ENCODE data around the gene RAB2B.

Gene RAB2B

GRCh38 chr14:21505012-21505553, 28.3 kb upstream of the RAB2B start:
- TF ChIP-seq, protein P1, sequence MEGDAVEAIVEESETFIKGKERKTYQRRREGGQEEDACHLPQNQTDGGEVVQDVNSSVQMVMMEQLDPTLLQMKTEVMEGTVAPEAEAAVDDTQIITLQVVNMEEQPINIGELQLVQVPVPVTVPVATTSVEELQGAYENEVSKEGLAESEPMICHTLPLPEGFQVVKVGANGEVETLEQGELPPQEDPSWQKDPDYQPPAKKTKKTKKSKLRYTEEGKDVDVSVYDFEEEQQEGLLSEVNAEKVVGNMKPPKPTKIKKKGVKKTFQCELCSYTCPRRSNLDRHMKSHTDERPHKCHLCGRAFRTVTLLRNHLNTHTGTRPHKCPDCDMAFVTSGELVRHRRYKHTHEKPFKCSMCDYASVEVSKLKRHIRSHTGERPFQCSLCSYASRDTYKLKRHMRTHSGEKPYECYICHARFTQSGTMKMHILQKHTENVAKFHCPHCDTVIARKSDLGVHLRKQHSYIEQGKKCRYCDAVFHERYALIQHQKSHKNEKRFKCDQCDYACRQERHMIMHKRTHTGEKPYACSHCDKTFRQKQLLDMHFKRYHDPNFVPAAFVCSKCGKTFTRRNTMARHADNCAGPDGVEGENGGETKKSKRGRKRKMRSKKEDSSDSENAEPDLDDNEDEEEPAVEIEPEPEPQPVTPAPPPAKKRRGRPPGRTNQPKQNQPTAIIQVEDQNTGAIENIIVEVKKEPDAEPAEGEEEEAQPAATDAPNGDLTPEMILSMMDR (IDR thresholded peaks at IDR 0.05; ENCODE audit: insufficient read depth, low read depth, low read length, missing control alignments) = no peak
- no peak overlapping the region for H3K4me3 ChIP-seq (ENCODE audit: low read length)
- DNase-seq (ENCODE audit: low read depth) = no peak

DNA sequence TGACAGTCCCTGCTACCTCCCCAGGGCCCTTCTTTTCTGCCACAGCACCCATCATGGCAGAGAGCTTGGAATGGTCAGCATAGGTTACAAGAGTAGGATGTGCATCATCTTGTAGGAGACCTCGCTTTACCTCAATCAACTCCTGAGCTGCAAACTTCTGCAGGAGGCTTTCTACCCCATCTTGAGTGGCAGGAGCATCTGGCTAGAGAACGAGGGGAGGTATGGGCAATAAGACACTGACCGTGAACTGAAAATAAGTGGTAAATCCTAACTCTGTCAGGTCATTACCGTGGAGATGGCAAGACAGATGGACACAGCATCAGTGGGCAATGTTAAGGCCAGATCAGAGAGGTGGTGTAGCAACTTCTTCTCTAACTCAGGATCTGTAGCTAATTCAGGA, 26.6 kb upstream of the RAB2B start:
- DNase-seq (ENCODE audit: low read depth) = no peak
- no peak overlapping the region for H3K4me3 ChIP-seq (ENCODE audit: low read length)
- TF ChIP-seq, protein P1 (IDR thresholded peaks at IDR 0.05; ENCODE audit: insufficient read depth, low read depth, low read length, missing control alignments) = no peak

DNA sequence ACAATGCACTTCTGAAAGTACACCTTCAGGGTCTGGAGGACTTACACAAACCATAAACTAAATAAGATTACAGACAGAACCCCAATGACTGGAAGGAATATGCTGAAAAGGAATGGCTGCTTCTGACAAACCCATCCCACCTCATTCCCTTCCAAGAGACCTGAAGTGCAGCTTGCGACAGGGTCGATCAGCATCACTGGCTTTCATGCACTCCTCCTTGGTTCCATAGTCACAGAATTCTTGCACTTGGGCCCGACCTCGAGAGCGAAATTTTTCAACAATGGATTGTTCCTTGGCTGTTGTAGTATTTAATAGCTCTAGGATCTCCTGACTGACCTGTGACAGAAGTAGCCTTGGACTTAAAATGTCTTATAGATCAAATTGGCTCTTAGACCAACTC, 24.8 kb upstream of the RAB2B start:
- TF ChIP-seq, protein P1 (IDR thresholded peaks at IDR 0.05; ENCODE audit: insufficient read depth, low read depth, low read length, missing control alignments) = no peak
- DNase-seq (ENCODE audit: low read depth) = no peak
- no peak overlapping the region for H3K4me3 ChIP-seq (ENCODE audit: low read length)

- TF ChIP-seq, protein P1 (IDR thresholded peaks at IDR 0.05; ENCODE audit: insufficient read depth, low read depth, low read length, missing control alignments) = peak; percentile 52
- no peak overlapping the region for H3K4me3 ChIP-seq (ENCODE audit: low read length)
- DNase-seq (ENCODE audit: low read depth) = peak; percentile 62
Measured at GRCh38 chr14:21498540-21499526, 22.1 kb upstream of the RAB2B start.

- no peak for DNase-seq (ENCODE audit: low read depth)
- no peak overlapping the region for H3K4me3 ChIP-seq (ENCODE audit: low read length)
- TF ChIP-seq, protein P1 (IDR thresholded peaks at IDR 0.05; ENCODE audit: insufficient read depth, low read depth, low read length, missing control alignments) = no peak
Measured at GRCh38 chr14:21496453-21496852, 19.7 kb upstream of the RAB2B start.

DNA sequence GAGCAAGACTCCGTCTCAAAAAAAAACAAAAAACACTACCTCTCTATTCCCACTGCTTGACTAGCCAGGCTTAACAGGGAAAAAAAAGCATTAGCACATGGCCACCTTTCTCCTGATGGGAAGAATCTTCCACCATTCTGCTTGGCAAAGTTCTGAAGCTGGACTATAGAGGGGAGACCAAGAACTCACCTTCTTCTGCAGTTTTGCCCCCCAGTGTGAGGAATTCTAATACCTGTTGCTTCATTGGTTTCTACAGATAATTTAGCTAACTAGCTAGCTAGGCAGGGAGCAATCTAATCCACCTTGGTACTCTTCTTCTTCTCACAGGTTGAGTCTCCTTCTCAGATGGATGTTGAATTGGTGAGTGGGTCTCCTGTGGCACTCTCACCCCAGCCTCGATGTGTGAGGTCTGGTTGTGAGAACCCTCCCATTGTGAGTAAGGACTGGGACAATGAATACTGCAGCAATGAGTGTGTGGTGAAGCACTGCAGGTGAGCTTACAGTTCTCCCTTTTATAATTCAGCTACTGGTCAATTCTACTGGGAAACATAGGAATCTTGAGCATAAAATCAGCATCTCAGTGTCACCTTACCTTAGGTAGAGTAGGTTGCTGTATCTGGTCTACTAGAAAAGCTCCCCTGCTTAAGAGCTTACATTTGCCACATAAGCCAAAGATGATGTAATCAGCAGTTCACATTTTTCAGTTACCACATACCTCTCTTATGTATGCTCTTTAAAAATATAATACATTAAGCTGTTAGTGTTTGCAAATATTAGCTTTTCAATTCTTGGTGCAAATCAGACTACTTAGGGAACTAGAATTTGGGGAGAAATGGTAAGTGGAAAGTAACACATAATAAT, 18.4 kb upstream of the RAB2B start:
- TF ChIP-seq, protein P1 (IDR thresholded peaks at IDR 0.05; ENCODE audit: insufficient read depth, low read depth, low read length, missing control alignments) = no peak
- DNase-seq (ENCODE audit: low read depth) = no peak
- no peak overlapping the region for H3K4me3 ChIP-seq (ENCODE audit: low read length)

Measured in epithelial cell of esophagus (primary cell).